Lower leg skin (tissue), 3 donors: ENCODE measurements around the gene TMED8.

ENCODE experiments used
- CTCF ChIP-seq, 3 donors: fragments of 450-650 bp; IDR thresholded peaks; one replicate each; pipeline ENCODE4 v1.5.1; 2016; ENCODE audit warnings: antibody characterized with exemption in 3 of 3, mild to moderate bottlenecking in 3 of 3, moderate library complexity in 2 of 3
- POLR2A ChIP-seq, 2 donors: fragments of 450-650 bp; IDR thresholded peaks; one replicate each; pipeline ENCODE4 v1.6.1; 2016 to 2017; ENCODE audit warnings: antibody characterized with exemption in 2 of 2, mild to moderate bottlenecking in 1 of 2, moderate library complexity in 1 of 2

- TF ChIP-seq POLR2A (IDR thresholded peaks at IDR 0.05): no peak
- no peak for TF ChIP-seq CTCF (IDR thresholded peaks at IDR 0.05)
Observed at GRCh38 chr14:77325746-77326094, 51.2 kb downstream of the TMED8 start.
